NB4 (cell line): ENCODE results near the gene TNK2.

Experiments used
- MYC ChIP-seq: IDR thresholded peaks from 2 replicates; pipeline ENCODE4 v1.6.1; 2011; ENCODE audit warnings: low read depth, low read length
- POLR2A ChIP-seq: IDR thresholded peaks from 2 replicates; pipeline ENCODE4 v1.6.1; 2011; ENCODE audit warnings: mild to moderate bottlenecking; ENCODE audit not compliant: insufficient read length; ENCODE audit errors: extremely low read depth
- TF ChIP-seq, protein P1 (sequence below): IDR thresholded peaks from one replicate; pipeline ENCODE4 v1.5.1; 2012; ENCODE audit warnings: low read depth, low read length
- TF ChIP-seq, protein P2 (sequence below): IDR thresholded peaks from 2 replicates; pipeline ENCODE4 v1.6.1; 2011; ENCODE audit warnings: low read depth, low read length

DNA sequence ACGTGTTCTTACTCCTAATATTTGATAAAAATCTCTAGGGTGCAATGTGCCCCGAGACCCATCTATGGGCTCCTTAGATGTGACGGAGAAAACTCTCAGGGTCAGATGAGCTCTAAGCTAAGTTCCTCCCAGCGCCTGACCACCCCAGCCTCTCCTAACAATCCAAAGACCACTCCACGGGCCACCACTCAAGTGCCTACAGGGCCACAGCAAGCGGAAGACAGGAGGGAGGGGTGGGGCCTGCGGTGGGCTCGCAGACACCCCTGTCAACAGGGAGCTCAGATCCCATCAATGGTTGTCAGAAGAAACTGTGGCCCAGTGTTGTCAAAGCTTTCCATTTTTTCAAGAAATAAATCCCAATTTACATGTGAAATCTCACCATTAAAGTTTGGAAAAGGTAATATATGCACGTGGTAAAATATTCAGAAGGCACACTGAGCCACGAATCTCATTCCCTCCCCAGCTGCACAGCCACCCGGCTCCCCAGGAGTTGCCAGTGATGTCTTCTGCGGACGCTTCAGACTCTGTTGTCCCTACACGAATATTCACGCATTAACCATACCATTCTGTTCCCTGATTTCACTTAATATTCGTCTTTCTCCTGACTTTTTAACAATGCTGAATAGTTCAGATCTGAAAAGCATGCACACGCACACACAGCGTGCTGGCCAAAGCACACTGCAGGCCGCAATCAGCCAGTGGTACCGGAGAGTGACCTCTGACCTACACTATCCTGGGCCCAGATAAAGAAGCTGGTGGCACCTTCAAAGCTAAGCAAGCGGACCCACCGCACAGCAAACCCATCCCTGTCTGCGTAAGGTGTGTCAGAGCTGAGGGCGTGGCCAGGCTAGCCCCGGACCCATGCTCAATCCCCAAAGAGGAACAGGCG, 19.1 kb downstream of the TNK2 start:
- TF ChIP-seq, protein P1, sequence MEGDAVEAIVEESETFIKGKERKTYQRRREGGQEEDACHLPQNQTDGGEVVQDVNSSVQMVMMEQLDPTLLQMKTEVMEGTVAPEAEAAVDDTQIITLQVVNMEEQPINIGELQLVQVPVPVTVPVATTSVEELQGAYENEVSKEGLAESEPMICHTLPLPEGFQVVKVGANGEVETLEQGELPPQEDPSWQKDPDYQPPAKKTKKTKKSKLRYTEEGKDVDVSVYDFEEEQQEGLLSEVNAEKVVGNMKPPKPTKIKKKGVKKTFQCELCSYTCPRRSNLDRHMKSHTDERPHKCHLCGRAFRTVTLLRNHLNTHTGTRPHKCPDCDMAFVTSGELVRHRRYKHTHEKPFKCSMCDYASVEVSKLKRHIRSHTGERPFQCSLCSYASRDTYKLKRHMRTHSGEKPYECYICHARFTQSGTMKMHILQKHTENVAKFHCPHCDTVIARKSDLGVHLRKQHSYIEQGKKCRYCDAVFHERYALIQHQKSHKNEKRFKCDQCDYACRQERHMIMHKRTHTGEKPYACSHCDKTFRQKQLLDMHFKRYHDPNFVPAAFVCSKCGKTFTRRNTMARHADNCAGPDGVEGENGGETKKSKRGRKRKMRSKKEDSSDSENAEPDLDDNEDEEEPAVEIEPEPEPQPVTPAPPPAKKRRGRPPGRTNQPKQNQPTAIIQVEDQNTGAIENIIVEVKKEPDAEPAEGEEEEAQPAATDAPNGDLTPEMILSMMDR: no peak
- TF ChIP-seq, protein P2, sequence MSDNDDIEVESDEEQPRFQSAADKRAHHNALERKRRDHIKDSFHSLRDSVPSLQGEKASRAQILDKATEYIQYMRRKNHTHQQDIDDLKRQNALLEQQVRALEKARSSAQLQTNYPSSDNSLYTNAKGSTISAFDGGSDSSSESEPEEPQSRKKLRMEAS: no peak
- TF ChIP-seq POLR2A: no peak
- no peak for TF ChIP-seq MYC
